Stimulated activated CD4-positive, alpha-beta T cell treated with anti-CD3 and anti-CD28 coated beads, TNF-alpha, amount 100 ng/mL, for 48 hours (primary cell): Measurements from ENCODE around the gene CLEC3B.
"Not testable (repeated sequence)": the region's sequence is repeated elsewhere in the genome, so short reads cannot be mapped to it uniquely, and the experiment has no call there.

Experiments used
- DNase-seq, 3 donors: peaks; one replicate each; pipeline ENCODE4 v3.0.0-alpha.2; 2020; ENCODE audit warnings: low read depth in 3 of 3

CLEC3B gene

DNA sequence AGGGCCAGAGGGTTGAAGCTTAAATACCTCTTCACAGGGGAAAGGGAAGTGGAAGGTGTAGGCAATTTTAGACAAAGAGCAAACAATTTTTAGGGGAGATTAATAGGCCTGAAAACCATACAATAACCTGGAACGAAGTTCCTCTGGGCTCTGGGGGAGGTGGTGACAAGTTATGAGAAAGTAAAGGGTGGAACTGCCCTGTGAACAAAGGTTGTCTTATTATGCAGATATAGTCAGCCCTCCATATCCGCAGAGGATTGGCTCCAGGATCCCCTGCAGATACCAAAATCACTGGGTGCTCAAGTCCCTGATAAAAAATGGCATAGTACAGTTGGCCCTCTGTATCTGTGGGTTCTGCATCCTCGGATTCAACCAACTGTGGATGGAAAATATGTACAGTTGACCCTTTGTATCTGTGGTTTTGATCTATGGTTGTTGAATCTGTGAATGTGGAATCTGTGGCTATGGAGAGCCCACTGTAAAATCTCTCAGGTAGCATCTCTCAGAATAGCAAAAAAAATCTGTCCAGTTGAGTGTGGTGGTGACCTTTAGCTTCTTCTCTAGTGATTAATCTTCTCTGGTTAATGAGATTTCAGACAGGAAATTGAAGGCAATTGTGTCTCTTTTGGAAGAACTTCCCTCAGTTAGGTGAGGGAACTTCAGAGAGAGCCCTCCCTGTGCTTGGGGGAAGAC is 40.2 kb downstream of the CLEC3B start:
- DNase-seq: no peak

DNA sequence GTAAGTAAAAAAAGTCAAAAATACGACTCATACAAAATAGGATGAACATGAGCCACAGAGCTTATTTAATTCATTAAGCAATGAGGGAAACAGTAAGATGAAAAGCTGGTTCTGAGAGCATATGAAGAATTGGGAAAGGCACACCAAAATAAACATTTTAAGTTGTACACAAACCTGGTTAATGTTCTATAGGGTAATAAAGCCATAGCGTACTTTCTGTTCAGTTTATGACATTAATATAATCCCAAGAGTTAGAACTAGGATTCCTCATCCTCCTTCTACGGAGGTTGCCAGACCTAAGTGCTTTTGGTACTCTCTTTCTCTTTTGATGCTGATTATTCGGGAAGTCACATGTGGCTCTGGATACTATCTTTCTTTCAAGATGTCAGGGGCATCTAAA is 41.4 kb downstream of the CLEC3B start:
- no peak for DNase-seq

DNA sequence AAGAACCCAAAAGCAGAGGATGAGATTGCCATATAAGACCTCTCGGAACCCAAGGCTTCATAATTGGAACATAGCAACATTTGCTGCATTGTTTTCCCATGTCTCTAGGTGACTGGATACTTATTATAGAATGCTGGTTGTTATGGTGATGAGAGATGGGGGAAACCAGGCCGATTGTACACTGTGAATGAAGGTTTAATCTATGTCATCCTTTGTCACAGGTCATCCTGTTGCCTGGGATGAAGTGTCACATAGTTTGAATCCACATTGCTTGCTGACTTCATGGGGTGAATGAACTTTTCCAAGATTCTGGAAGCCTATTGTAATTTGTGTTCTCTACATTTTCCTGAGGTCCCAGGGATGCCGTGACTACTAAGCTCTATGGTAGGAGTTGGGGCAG is 41.8 kb downstream of the CLEC3B start:
- no peak for DNase-seq

DNA sequence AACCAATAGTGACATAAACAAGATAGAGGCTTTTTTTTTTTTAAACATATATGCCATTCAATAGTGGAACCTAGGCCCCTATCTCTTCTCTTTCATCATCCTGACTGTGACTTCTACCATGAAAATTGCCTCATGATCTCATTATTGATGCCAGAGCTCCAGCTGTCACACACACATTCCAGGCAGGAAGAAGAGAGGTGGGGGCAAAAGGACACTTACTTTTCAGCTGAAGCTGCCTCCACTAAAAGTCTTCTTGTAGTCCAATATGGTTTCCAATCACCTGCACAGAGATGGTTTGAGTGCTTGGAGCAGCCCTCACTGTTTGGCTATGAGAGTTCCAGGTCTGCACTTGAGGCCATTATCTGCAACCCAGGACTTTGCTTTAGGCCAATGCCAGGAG is 45.0 kb downstream of the CLEC3B start:
- DNase-seq: no peak

DNA sequence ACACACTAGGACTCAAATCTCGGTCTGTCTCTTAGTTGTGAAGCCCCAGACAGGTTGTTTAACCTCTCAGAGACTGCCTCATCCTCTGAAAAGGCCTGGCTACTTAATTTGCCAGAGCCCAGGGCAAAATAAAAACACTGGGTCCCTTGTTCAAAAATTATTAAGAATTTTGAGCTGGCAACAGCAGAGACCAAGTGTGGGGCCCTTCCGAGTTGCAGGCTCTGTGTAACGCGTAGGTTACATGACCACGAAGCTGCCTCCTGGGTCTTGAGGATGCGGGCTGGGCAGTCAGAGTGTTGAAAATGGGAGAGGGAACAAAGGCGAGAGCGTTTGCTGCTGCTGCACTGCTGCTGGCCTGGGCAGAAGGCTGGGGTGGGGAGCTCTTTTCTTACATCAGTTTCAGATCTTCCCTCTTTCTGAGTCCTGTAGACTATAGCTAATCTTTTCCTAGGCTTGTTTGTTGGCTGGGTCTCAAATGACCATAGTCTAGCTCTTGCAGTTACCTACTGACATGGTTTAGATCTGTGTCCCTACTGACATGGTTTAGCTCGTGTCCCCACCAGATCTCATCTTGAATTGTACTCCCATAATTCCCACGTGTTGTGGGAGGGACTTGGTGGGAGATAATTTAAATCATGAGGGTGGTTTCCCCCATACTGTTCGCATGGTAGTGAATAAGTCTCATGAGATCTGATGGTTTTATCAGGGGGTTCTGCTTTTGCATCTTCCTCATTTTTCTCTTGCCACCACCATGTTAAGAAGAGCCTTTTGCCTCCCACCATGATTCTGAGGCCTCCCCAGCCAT is 49.9 kb downstream of the CLEC3B start:
- DNase-seq: no peak

DNA sequence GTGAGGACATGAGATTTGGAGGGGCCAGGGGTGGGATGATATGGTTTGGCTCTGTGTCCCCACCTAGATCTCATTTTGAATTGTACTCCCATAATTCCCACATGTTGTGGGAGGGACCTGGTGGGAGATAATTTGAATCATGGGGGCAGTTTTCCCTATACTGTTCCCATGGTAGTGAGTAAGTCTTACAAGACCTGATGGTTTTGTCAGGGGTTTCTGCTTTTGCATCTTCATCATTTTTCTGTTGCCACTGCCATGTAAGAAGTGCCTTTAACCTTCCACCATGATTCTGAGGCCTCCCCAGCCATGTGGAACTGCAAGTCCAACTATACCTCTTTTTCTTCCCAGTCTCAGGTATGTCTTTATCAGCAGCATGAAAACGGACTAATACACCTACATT is 52.2 kb downstream of the CLEC3B start:
- not testable (repeated sequence) for DNase-seq

DNA sequence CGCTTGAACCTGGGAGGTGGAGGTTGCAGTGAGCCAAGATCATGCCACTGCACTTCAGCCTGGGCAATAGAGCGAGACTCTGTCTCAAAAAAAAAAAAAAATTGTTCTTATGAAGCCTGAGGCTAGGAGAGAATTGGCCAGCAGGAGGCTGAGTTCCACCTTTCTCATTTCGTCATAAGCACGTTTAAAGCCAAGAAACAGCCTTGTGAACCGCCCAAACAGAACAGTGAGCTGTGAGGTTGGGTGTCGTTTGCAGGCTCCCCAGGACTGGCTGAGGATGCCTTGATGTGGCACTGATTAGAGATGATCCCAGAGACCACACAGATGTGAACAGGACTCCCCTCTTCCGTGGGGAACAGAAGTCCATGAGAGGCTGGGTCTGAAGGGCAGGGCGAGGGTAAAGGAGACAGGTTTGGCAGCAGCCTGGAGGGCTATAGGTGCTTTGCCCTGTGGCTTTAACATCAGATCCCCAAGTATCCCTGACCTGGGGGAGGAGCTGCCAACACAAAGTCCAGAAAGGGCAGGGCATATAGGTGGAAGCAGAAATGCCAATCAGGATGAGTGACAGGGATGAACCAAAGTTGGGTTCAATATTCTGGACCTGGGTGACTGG is 52.9 kb downstream of the CLEC3B start:
- no peak for DNase-seq

DNA sequence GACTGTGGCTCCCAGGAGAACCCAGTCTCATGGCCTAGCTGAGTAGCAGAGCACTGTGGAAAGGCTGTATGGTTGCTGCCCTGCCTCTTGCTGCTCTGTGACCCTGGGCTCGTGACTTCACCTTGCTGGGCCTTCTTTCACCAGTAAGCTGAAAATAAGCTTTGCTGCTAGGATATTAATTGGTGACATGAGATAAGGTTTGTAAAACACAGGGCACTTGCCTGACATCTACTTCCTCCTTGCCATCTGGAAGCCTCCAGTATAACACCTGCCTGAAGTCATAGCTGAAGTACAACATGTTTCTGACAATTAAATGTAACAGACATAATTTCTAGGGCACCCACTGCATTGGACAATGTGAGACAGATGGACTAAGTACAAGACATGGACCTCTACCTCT is 53.6 kb downstream of the CLEC3B start:
- DNase-seq: no peak

DNA sequence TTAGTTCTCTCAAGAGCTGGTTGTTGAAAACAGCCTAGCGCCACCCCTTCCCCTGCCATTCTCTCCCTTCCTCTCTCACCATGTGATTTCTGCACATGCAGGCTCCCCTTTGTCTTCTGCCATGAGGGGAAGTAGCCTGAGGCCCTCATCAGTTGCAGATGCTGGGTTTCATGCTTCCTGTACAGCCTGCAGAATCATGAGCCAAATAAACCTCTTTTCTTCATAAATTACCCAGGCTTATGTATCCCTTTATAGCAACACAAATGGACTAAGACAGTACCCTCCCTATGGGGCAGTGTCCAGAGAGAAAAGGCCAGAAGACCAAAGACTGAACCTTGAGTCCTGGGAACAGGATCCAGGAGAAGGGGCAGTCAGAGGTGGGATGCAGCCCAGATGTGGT is 54.7 kb downstream of the CLEC3B start:
- no peak for DNase-seq

DNA sequence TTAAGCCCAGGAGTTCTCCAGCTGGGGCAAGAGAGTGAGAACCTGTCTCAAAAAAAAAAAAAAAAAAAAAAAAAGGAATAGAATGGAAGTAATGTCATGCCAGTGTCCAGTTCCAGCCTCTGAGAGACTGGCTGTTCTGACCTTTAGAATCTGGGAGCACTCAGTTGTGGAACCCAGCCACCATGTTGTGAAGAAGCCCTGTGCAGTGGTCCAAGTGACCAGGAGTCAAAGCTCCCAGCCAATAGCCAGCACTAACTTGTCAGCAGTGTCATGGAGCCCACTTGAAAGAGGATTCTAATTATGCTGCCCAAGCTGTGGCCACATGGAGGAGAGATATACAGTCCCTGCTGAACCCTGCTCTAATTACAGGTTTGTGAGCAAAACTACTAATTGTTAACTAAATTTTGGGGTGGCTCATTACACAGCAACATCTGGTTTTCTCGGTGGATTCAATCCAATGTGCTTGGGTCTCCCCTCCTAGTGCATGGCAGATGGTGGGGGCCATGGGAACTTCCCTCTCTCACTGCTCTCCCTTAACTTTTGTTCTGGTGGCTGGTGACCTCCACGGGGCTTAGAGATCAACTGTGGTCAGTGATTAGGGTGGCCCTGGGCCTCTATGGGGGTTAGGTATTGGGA is 55.5 kb downstream of the CLEC3B start:
- DNase-seq: no peak

DNA sequence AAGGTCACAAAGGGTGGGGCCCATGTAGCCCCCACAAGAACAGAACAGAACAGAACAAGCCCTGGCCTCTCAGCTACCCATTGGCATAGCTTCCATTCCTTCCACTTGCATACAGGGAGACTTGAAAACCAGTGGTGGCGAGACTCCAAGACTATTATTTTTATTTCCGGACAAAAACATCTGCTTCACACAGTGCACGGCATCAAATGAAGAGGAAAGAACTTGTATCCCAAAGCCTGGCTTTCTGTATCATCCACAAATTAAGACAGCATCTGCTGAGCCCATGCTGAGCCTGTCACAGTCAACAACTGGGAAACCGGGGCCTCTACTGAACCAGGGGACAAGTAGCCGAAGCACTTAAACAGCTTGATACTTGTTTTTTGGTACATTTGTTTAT is 56.0 kb downstream of the CLEC3B start:
- no peak for DNase-seq

DNA sequence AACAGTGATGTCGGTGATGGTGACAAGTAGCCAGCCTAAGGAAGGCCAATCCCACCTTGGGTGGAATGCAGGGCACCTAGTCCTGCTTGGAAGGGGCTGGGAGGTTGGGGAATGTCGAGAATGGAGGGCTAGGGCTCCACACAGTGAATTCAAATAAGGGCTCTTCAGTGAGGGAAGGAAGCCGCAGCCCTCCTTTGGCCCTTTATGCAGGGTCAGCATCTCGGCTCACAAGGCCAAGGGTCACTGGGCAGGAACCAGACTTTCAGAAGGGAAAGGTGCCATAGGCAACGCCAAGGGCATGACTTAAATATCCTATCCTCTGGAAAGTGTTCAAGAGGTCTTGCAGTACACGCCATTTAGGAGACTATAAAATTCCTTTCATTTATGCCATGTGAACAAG is 56.9 kb downstream of the CLEC3B start:
- no peak for DNase-seq

DNA sequence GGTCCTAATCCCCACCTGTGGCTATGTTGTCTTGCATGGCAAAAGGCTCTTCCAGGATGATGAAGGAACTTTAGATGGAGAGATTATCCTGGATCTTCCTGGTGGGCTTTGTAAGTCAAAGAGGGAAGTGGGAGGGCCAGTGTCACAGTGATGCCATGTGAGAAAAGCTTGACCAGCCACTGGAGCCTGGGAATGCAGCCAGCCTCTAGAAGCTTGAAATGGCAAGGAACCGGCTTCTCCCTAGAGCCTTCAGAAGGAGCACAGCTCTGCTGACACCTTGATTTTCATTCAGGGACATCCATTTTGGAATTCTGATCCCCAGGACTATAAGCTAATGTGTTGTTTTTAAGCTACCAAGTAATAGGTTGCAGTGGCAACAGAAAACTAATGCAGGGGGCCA is 58.3 kb downstream of the CLEC3B start:
- DNase-seq: no peak

DNA sequence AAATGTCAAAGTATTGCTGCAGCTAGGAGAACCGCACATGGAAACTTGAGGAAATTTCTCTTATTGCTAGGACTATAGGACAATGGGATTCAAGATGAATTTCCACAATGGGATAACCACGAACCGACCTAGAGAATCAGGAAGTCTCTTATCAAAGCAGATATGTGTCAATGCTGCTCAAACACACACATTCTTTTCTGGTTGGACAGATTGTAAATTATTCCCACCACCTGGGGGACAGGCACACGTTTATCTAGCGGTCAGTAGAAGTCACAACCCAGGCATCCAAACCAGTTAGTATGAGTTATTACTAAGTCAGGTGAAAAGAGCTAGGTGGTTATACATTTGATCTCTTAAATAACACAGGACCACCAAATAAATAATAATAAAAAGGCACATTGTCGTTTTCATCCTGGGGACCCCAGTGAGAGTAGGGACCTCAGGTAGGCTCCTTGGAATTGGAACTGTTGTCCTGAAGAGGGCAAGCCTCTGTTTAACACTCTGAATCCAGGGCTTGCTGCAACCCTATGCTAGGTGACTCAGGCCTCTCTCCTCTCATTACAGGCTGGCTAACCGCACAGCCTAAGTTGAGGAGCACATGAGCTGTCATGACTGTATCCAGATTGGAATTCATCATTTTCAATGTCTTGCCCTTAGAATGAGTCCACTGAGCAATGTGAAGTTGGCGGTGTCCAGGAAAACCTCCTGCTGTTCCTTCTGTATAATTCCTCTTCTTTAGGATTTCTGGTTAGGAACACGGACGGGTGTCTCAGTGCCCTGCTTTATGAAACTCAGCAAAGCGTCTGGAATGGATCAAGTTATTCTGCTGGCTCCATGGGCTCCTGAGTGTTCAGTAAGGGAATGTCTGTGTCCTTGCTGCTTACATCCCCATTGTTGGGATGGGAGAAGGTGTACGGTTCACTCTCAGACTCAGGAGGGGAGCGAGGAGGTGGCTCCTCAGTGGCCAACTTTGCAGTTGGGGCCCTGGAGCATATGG is 59.0 kb downstream of the CLEC3B start:
- no peak for DNase-seq
